Esophagus squamous epithelium (tissue), 4 donors: ENCODE results near the gene TBC1D5.

ENCODE experiments used
- CTCF ChIP-seq, 6 experiments: fragments of 450-650 bp in 4 of 6; fragments of 200-600 bp in 2 of 6; sonication (generic) in 2 of 6; IDR thresholded peaks; one replicate each; pipeline ENCODE4 v1.5.1; 2016 to 2019; ENCODE audit warnings: antibody characterized with exemption in 6 of 6, mild to moderate bottlenecking in 4 of 6, moderate library complexity in 4 of 6
- POLR2A ChIP-seq, 4 donors: fragments of 450-650 bp; IDR thresholded peaks; one replicate each; pipeline ENCODE4 v1.6.1; 2017; ENCODE audit warnings: antibody characterized with exemption in 4 of 4, mild to moderate bottlenecking in 4 of 4, moderate library complexity in 3 of 4

GRCh38 chr3:17336291-17336690 lies 406.1 kb downstream of the TBC1D5 start:
- TF ChIP-seq POLR2A (IDR thresholded peaks at IDR 0.05) (no peak), CTCF (IDR thresholded peaks at IDR 0.05) (no peak)
